T-cell (primary cell): ENCODE measurements around the gene EVC. TPM values are rescaled to one million over a fixed set of nuclear protein-coding genes. Genes with fewer than 3 reads are reported as not detected.

Source experiments
- ATAC-seq, 4 experiments: fragments of 200-7000 bp in 3 of 4; fragments of 150-1000 bp in 1 of 4; cut with Tn5 transposase; replicated peaks in 1 of 4; 1 replicate in 3 of 4; 2 replicates in 1 of 4; pipeline ENCODE4 v1.10.0; 2021; ENCODE audit warnings: moderate library complexity in 3 of 4, mild to moderate bottlenecking in 2 of 4, moderate number of reproducible peaks in 1 of 4
- CTCF ChIA-PET, 2 donors: fragments of 300-600 bp; sonication (Branson Sonifier 250); formaldehyde crosslinking; loops; one replicate each; lab custom pipeline; 2022; ENCODE audit warnings: antibody characterized with exemption in 2 of 2; lab: Charles Lee
- POLR2A ChIA-PET, 2 donors: fragments of 300-600 bp; sonication (Branson Sonifier 250); formaldehyde crosslinking; loops; one replicate each; lab custom pipeline; 2022; ENCODE audit warnings: antibody characterized with exemption in 2 of 2; lab: Charles Lee
- DNase-seq, 35 experiments: peaks; one replicate each; pipeline versions ENCODE4 v3.0.0 to v3.0.0-alpha.2; 2013 to 2023
- H3K27ac ChIP-seq: one replicate; pipeline ENCODE4 v1.5.1; 2013; ENCODE audit warnings: low read length
- H3K27me3 ChIP-seq, 2 experiments: replicated peaks in 1 of 2; 1 replicate in 1 of 2; 2 replicates in 1 of 2; pipeline versions ENCODE4 v1.6.1 to v1.7.0; 2013; ENCODE audit warnings: low read length in 1 of 2, mixed read lengths in 1 of 2; ENCODE audit not compliant: control insufficient read depth in 2 of 2, insufficient read depth in 2 of 2; ENCODE audit errors: extremely low read depth in 1 of 2
- H3K36me3 ChIP-seq, 2 donors: 1 replicate in 1 of 2; 2 replicates in 1 of 2; pipeline versions ENCODE4 v1.6.1 to v1.7.0; 2013; ENCODE audit warnings: low read length in 1 of 2; ENCODE audit not compliant: control insufficient read depth in 2 of 2, insufficient read depth in 1 of 2; ENCODE audit errors: extremely low read depth in 1 of 2
- H3K4me1 ChIP-seq, 2 experiments: 1 replicate in 1 of 2; 2 replicates in 1 of 2; pipeline versions ENCODE4 v1.6.1 to v1.7.0; 2013; ENCODE audit warnings: low read length in 2 of 2, mixed read lengths in 1 of 2; ENCODE audit not compliant: insufficient read depth in 2 of 2, control insufficient read depth in 1 of 2; ENCODE audit errors: extremely low read depth in 1 of 2
- H3K4me3 ChIP-seq, 2 donors: 1 replicate in 1 of 2; 2 replicates in 1 of 2; pipeline versions ENCODE4 v1.5.1 to v1.7.0; 2013; ENCODE audit warnings: mild to moderate bottlenecking in 2 of 2, low read length in 1 of 2, moderate library complexity in 1 of 2; ENCODE audit not compliant: control insufficient read depth in 1 of 2; ENCODE audit errors: extremely low read depth in 1 of 2
- H3K9me3 ChIP-seq: 2 replicates; pipeline ENCODE4 v1.7.0; 2013
- H3K27ac Mint-ChIP-seq, 2 donors: one replicate each; pipeline ENCODE4 v1.8.0; 2020 to 2021; ENCODE audit warnings: mild to moderate bottlenecking in 2 of 2, mixed read lengths in 2 of 2
- H3K27me3 Mint-ChIP-seq, 2 donors: one replicate each; pipeline ENCODE4 v1.8.0; 2021 to 2022; ENCODE audit warnings: mixed read lengths in 2 of 2
- H3K36me3 Mint-ChIP-seq: one replicate; pipeline ENCODE4 v1.8.0; 2021; ENCODE audit warnings: mixed read lengths
- H3K4me1 Mint-ChIP-seq, 3 donors: one replicate each; pipeline ENCODE4 v1.8.0; 2020 to 2022; ENCODE audit warnings: mixed read lengths in 3 of 3, mild to moderate bottlenecking in 1 of 3
- H3K4me3 Mint-ChIP-seq, 3 donors: one replicate each; pipeline ENCODE4 v1.8.0; 2020 to 2022; ENCODE audit warnings: mild to moderate bottlenecking in 3 of 3, mixed read lengths in 3 of 3, moderate library complexity in 3 of 3
- H3K9me3 Mint-ChIP-seq, 3 donors: one replicate each; pipeline ENCODE4 v1.8.0; 2020 to 2022; ENCODE audit warnings: mixed read lengths in 3 of 3
- WGBS: methylation state at CpG from one replicate; pipeline ENCODE4 v1.1.5; 2013; ENCODE audit warnings: missing lambda C conversion rate; ENCODE audit not compliant: insufficient coverage; 5-methylcytosine and 5-hydroxymethylcytosine counted together
- total RNA-seq, 35 experiments: library from RNA in 6 of 35; stranded (reverse) in 6 of 35; fragments of 120-200 nt in 1 of 35; gene quantifications; one replicate each; pipeline versions ENCODE4 v1.2.1 to v1.2.4 and lab custom pipeline; 2013 to 2026

EVC gene
- total RNA-seq, 5 donors from 2014 or later (not counting 1 experiment from before 2014, with no cell fraction given) = 0.40 to 3.6 (median 1.6) TPM

DNA sequence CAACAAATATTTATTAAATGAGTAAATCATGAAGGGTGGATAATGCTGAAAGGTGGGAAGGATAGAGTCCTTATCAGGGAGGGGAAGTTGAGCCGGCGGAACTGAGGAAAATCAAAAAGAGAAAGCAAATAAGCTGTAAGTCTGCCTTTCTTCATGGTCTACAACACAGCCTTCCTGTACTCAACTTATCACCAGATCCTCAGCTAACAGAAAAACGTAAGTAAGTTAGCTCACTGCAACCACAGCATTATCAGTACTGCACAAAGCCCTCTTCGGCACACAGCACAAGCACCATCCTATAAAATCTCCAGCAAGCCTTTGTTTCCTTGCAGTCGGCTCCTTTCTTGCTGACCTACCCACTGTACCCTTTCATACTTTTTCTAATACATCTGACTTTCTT lies 111.6 kb downstream of the EVC start:
- no peaks in the 10 kb centered on the region for H3K9me3 ChIP-seq
- H3K9me3 Mint-ChIP-seq = peaks cover 0 to 4% (median 0%) of the 10 kb centered on the region in 3 donors
- H3K27ac ChIP-seq = no peak overlapping the region
- H3K4me3 ChIP-seq = no peak overlapping the region
- H3K4me3 Mint-ChIP-seq = no peak overlapping the region
- peaks cover 0 to 7% (median 6%) of the 10 kb centered on the region in 3 donors for H3K4me1 Mint-ChIP-seq
- DNase-seq (no peak), ATAC-seq (no peak)
- H3K27ac Mint-ChIP-seq = no peak overlapping the region
- CTCF ChIA-PET = interaction anchor here in 1 of 2 donors (0.9 kb wide), 1 partner anchor 28 kb away, joined by 3 read pairs; no protein-coding TSS in a partner anchor
- POLR2A ChIA-PET = interaction anchor here in 1 of 2 donors (0.7 kb wide), 1 partner anchor 150 kb away, joined by 6 read pairs; no protein-coding TSS in a partner anchor
- H3K27me3 Mint-ChIP-seq = no peaks in the 10 kb centered on the region
- H3K27me3 ChIP-seq = peaks cover 0 to 3% of the 10 kb centered on the region in 2 experiments
- H3K36me3 Mint-ChIP-seq = no peaks in the 10 kb centered on the region
- H3K36me3 ChIP-seq = no peaks in the 10 kb centered on the region
- peaks cover 0 to 5% of the 10 kb centered on the region in 2 experiments for H3K4me1 ChIP-seq
- 42% methylated on average over 3 of the region's 5 CpGs for WGBS

DNA sequence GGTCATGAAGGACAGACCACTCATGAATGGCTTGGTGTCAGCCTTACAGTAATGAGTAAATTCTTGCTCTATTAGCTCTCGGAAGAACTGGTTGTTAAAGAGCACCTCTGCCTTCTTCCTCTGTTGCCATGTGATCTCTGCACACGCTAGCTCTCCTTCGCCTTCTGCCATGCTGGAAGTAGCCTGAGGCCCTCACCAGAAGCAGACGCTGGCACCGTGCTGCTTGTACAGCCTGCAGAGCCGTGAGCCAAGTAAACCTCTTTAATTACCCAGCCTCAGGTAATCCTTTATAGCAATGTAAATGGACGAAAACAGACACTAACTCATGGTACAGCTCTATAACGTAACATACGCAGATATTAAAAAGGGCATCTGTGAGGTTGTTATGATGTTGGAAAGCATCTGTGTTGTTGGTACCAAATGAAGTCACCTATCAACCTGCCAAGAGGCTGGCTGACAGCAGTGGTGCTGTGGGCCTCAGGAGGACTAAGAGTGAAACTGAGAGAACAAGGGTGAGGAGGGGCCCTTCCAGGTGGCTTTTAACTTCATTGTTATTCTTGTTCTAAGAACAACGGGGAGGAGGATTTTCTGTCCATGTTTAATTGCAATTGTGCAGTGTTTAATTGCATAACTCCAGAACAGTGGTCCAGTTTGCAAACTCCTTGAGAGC lies 112.7 kb downstream of the EVC start:
- DNase-seq = no peak
- Mint-ChIP-seq H3K27me3 (peaks cover 0 to 2% of the 10 kb centered on the region in 2 donors), H3K4me1 (peaks cover 0 to 7% (median 6%) of the 10 kb centered on the region in 3 donors)

DNA sequence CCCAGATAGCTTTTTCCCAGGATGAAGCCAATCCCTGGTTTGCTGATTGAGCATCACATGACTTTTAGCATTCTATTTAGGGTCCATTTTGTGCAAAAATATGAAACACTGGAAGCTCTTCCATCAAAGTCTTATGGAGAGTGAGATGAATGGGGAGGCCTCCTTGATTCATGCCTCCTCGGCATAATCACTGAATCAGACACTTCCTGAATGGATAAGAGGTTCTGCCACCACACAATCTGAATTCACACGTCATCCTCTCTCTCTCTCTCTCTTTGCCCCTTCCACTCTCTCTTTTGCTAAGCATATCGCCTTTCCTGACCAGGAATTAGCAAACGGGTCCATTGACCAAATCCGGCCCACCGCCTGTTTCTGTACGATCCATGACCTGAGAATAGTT lies 113.2 kb downstream of the EVC start:
- CTCF ChIA-PET = no interaction called here
- DNase-seq (no peak), ATAC-seq (no peak)
- Histone ChIP-seq H3K27ac (no peak overlapping the region), H3K4me1 (peaks cover 0 to 5% of the 10 kb centered on the region in 2 experiments), H3K27me3 (peaks cover 0 to 8% of the 10 kb centered on the region in 2 experiments), H3K4me3 (no peak overlapping the region), H3K36me3 (no peaks in the 10 kb centered on the region), H3K9me3 (no peaks in the 10 kb centered on the region)
- 27% methylated on average over 2 of the region's 7 CpGs for WGBS
- H3K9me3 Mint-ChIP-seq = peaks cover 0 to 4% (median 0%) of the 10 kb centered on the region in 3 donors
- H3K4me3 Mint-ChIP-seq = no peak overlapping the region
- peaks cover 0 to 7% (median 6%) of the 10 kb centered on the region in 3 donors for H3K4me1 Mint-ChIP-seq
- POLR2A ChIA-PET = no interaction called here
- H3K27me3 Mint-ChIP-seq = peaks cover 0 to 2% of the 10 kb centered on the region in 2 donors
- no peaks in the 10 kb centered on the region for H3K36me3 Mint-ChIP-seq
- H3K27ac Mint-ChIP-seq = no peak overlapping the region

More for the DNA sequence above, 112.7 kb downstream of the EVC start:
- Histone ChIP-seq H3K27me3 (peaks cover 0 to 8% of the 10 kb centered on the region in 2 experiments), H3K27ac (no peak overlapping the region), H3K4me1 (peaks cover 0 to 5% of the 10 kb centered on the region in 2 experiments), H3K4me3 (no peak overlapping the region), H3K36me3 (no peaks in the 10 kb centered on the region), H3K9me3 (no peaks in the 10 kb centered on the region)
- ATAC-seq = no peak
- CTCF ChIA-PET = no interaction called here
- Mint-ChIP-seq H3K4me3 (no peak overlapping the region), H3K27ac (no peak overlapping the region), H3K36me3 (no peaks in the 10 kb centered on the region), H3K9me3 (peaks cover 0 to 4% (median 0%) of the 10 kb centered on the region in 3 donors)
- WGBS = 90% methylated on average over 6 of the region's 10 CpGs
- POLR2A ChIA-PET = no interaction called here

DNA sequence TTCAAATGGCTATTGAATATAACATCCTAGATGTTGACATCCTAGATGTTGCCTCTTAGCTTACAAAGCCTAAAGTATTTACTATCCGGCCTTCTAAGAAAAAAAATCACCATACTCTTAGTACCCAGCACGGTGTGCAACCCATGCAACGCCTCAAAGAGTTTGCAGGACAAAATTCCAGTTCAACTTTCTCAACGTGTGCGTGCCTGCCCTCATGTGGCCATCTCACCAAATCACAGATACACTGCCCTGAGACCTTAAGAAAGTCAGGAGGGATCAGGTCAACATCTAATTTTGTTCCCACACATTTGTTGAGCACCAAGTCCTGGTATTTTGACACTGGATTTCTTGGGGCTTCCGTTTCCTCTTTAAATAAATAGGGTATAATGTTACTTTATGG lies 113.6 kb downstream of the EVC start:
- H3K9me3 Mint-ChIP-seq = peaks cover 0 to 4% (median 0%) of the 10 kb centered on the region in 3 donors
- H3K4me1 Mint-ChIP-seq = peaks cover 0 to 7% (median 6%) of the 10 kb centered on the region in 3 donors
- H3K27ac Mint-ChIP-seq = no peak overlapping the region
- DNase-seq (no peak), ATAC-seq (no peak)
- WGBS = 73% methylated on average over 3 of the region's 6 CpGs
- Histone ChIP-seq H3K27ac (no peak overlapping the region), H3K27me3 (peaks cover 0 to 8% of the 10 kb centered on the region in 2 experiments), H3K36me3 (no peaks in the 10 kb centered on the region), H3K4me1 (peaks cover 0 to 5% of the 10 kb centered on the region in 2 experiments), H3K9me3 (no peaks in the 10 kb centered on the region), H3K4me3 (no peak overlapping the region)
- no peak overlapping the region for H3K4me3 Mint-ChIP-seq
- ChIA-PET POLR2A (no interaction called here), CTCF (no interaction called here)
- peaks cover 0 to 2% of the 10 kb centered on the region in 2 donors for H3K27me3 Mint-ChIP-seq
- no peaks in the 10 kb centered on the region for H3K36me3 Mint-ChIP-seq

DNA sequence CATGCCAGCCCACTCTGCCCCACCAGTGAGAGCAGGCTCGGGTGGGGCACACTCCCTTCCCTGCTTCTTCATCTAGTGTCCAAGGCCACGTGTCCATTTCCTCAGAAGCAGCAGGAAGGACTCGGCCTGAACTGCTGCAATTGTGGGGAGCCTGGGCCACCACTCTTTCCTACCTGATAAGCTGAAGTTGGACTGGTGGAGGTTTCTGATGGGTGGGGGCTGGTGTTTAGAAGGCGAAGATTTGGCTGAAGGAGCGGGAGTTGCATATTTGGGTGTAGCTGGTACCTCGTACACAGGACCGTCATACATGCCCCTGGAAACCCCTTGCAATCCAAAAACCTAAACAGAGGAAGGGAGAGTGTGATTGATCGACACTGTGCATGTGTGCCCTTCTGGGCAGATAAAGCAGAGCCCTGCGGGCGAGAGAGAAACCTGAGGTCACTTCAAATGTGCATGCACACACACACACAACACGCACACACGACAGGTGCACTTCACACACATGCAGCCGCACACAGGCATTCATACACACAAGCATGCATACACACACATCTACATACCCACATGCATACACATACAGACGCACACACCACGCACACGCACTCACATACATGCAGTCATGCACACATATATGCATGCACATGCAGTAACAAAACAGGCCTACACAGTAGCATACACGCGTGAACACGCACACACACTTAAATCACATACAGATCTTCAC lies 114.5 kb downstream of the EVC start:
- 97% methylated on average over 12 of the region's 19 CpGs for WGBS
- CTCF ChIA-PET = no interaction called here

DNA sequence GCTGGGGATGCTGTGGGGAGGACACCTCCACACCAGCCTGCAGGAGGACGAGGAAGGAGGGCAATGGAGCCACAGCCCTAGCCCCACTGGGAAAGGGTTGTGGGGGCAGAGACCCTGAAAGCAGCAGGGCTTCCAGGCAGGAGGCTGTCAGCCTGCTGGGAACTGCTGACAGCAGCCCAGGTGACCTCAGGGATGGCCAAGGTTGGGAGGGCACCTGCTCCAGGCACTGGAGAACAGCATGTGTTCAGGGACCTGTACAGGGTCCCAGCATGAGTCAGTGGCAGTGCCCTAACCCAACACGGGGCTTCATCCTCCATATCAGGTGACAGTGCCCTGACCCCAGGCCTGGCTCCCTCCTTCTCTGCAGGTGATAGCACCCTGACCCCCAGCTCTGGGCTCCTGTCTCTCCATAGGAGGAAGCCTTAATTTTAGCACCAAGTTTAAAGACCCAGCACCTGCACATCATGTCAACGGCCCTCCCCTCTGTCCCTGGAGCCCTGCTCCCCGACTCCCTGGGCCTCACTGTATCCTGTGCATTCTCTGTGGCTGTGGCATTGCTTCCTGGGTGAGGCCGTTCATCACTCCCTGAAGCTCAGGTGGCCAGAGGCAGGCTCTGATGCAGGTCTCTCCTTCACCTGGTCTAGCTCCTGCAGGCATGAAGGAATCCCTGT lies 115.6 kb downstream of the EVC start:
- ATAC-seq = peak in 1 of 4 experiments; percentile 19
- H3K9me3 Mint-ChIP-seq = no peaks in the 10 kb centered on the region
- peaks cover 0 to 8% of the 10 kb centered on the region in 2 experiments for H3K27me3 ChIP-seq
- H3K36me3 ChIP-seq = no peaks in the 10 kb centered on the region
- no peak for DNase-seq
- WGBS = 24% methylated on average over 5 of the region's 5 CpGs
- H3K36me3 Mint-ChIP-seq = no peaks in the 10 kb centered on the region
- POLR2A ChIA-PET = no interaction called here
- H3K4me1 Mint-ChIP-seq = peaks cover 0 to 7% (median 6%) of the 10 kb centered on the region in 3 donors
- no peaks in the 10 kb centered on the region for H3K9me3 ChIP-seq
- no peak overlapping the region for H3K27ac ChIP-seq
- peaks cover 0 to 2% of the 10 kb centered on the region in 2 donors for H3K27me3 Mint-ChIP-seq
- no peak overlapping the region for H3K4me3 Mint-ChIP-seq
- H3K27ac Mint-ChIP-seq = no peak overlapping the region
- CTCF ChIA-PET = no interaction called here
- H3K4me1 ChIP-seq = peaks cover 0 to 5% of the 10 kb centered on the region in 2 experiments
- no peak overlapping the region for H3K4me3 ChIP-seq

More for the DNA sequence above, 114.5 kb downstream of the EVC start:
- peaks cover 0 to 8% of the 10 kb centered on the region in 2 experiments for H3K27me3 ChIP-seq
- Mint-ChIP-seq H3K4me3 (no peak overlapping the region), H3K27me3 (peaks cover 0 to 2% of the 10 kb centered on the region in 2 donors), H3K27ac (no peak overlapping the region), H3K36me3 (no peaks in the 10 kb centered on the region), H3K9me3 (no peaks in the 10 kb centered on the region), H3K4me1 (peaks cover 0 to 7% (median 6%) of the 10 kb centered on the region in 3 donors)
- no peak overlapping the region for H3K4me3 ChIP-seq
- POLR2A ChIA-PET = no interaction called here
- no peaks in the 10 kb centered on the region for H3K36me3 ChIP-seq
- no peak overlapping the region for H3K27ac ChIP-seq
- ATAC-seq (no peak), DNase-seq (no peak)
- no peaks in the 10 kb centered on the region for H3K9me3 ChIP-seq
- H3K4me1 ChIP-seq = peaks cover 0 to 5% of the 10 kb centered on the region in 2 experiments
